KMS-11 (cell line): ENCODE results near the gene SH2D7.
A peak's percentile ranks its signal among the peaks of the same experiment; 100 is the strongest.

Source experiments
- H2AFZ ChIP-seq: fragments of 200-600 bp; sonication (generic); 2 replicates; pipeline ENCODE4 v1.6.1; 2016; ENCODE audit warnings: antibody characterized with exemption, mixed run types, low read depth
- H3K27ac ChIP-seq: fragments of 200-600 bp; sonication (generic); 2 replicates; pipeline ENCODE4 v1.6.1; 2016; ENCODE audit warnings: mild to moderate bottlenecking, mixed run types
- H3K27me3 ChIP-seq: fragments of 200-600 bp; sonication (generic); 2 replicates; pipeline ENCODE4 v1.6.1; 2017; ENCODE audit warnings: mild to moderate bottlenecking, low read depth, mixed run types, moderate library complexity; ENCODE audit not compliant: insufficient read depth
- H3K36me3 ChIP-seq: fragments of 200-600 bp; sonication (generic); 2 replicates; pipeline ENCODE4 v1.6.1; 2017; ENCODE audit warnings: mild to moderate bottlenecking, mixed run types; ENCODE audit not compliant: insufficient read depth
- H3K4me1 ChIP-seq: fragments of 200-600 bp; sonication (generic); 2 replicates; pipeline ENCODE4 v1.6.1; 2016; ENCODE audit warnings: mild to moderate bottlenecking, low read depth, mixed run types; ENCODE audit not compliant: poor library complexity, severe bottlenecking
- H3K4me2 ChIP-seq: fragments of 200-600 bp; sonication (generic); 2 replicates; pipeline ENCODE4 v1.7.0; 2016; ENCODE audit warnings: mild to moderate bottlenecking, mixed run types
- H3K4me3 ChIP-seq: fragments of 200-600 bp; sonication (generic); IDR thresholded peaks from 2 replicates; pipeline ENCODE4 v1.6.1; 2017; ENCODE audit warnings: low read depth, low read length, mixed read lengths; ENCODE audit not compliant: insufficient read depth
- H3K79me2 ChIP-seq: fragments of 200-600 bp; sonication (generic); 2 replicates; pipeline ENCODE4 v1.6.1; 2016; ENCODE audit warnings: low read depth, mixed run types; ENCODE audit not compliant: insufficient read depth
- H3K9ac ChIP-seq: fragments of 200-600 bp; sonication (generic); 2 replicates; pipeline ENCODE4 v1.6.1; 2016; ENCODE audit warnings: mild to moderate bottlenecking, mixed run types
- H4K20me1 ChIP-seq: fragments of 200-600 bp; sonication (generic); 2 replicates; pipeline ENCODE4 v1.6.1; 2016; ENCODE audit warnings: mild to moderate bottlenecking, mixed run types; ENCODE audit not compliant: insufficient read depth
- TF ChIP-seq, protein P1 (sequence below): fragments of 200-600 bp; sonication (generic); conservative IDR thresholded peaks from 2 replicates; pipeline ENCODE4 v1.6.1; 2017; ENCODE audit warnings: low read depth, mild to moderate bottlenecking, antibody characterized with exemption, low read length, moderate library complexity, mixed read lengths

The SH2D7 gene

DNA sequence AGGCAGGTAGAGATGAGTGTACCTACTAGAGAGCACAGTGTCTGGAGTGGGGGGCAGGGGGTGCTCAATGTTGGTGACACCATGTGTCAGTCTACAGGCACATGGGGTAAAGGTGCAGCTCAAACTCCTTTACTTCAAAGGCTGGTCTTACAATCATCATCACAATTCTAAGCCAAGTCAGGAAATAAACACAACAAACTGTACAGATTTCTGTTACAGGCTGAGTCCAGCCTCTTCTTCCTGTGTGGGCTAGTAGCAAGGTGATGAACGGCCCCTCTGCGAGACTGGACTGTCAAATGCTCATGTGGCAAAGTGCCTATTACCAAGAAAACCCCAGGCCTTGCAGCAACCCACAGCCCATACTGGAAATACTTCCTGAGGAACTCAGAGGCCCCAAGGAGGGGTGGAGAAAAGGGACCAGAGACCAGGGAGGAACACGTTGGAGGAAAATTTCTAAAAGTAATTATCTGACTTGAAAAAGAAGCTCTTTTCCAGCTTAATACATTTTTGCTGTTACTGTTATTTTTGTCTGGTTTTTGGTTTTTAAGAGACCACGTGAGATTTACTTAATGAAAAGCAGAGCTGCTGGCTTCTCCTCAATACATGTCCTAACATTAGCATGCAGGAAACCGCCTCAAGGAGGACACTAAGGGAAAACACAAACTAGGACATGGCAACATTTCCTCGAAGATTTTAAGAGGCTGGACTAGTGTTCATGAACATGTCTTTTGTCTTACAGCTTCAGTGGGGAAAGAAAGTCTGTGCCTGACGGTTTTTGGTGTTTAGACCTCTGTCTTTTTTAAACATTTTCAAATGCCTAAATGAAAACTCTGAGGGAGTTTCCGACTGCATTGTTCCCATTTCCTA, 44.4 kb upstream of the SH2D7 start:
- TF ChIP-seq, protein P1, sequence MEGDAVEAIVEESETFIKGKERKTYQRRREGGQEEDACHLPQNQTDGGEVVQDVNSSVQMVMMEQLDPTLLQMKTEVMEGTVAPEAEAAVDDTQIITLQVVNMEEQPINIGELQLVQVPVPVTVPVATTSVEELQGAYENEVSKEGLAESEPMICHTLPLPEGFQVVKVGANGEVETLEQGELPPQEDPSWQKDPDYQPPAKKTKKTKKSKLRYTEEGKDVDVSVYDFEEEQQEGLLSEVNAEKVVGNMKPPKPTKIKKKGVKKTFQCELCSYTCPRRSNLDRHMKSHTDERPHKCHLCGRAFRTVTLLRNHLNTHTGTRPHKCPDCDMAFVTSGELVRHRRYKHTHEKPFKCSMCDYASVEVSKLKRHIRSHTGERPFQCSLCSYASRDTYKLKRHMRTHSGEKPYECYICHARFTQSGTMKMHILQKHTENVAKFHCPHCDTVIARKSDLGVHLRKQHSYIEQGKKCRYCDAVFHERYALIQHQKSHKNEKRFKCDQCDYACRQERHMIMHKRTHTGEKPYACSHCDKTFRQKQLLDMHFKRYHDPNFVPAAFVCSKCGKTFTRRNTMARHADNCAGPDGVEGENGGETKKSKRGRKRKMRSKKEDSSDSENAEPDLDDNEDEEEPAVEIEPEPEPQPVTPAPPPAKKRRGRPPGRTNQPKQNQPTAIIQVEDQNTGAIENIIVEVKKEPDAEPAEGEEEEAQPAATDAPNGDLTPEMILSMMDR, result no peak
- H3K79me2 ChIP-seq, result no peaks in the 10 kb centered on the region
- H3K4me1 ChIP-seq, result peaks cover 92% of the 10 kb centered on the region
- H4K20me1 ChIP-seq, result no peaks in the 10 kb centered on the region
- no peak overlapping the region for H2AFZ ChIP-seq
- H3K9ac ChIP-seq, result no peak overlapping the region
- no peaks in the 10 kb centered on the region for H3K27me3 ChIP-seq
- no peak overlapping the region for H3K4me3 ChIP-seq
- H3K36me3 ChIP-seq, result no peaks in the 10 kb centered on the region
- peak overlapping the region; percentile 98; the same call in 1 of the 2 replicates for H3K4me2 ChIP-seq
- H3K27ac ChIP-seq, result peak overlapping the region; percentile 37; the same call in 1 of the 2 replicates

DNA sequence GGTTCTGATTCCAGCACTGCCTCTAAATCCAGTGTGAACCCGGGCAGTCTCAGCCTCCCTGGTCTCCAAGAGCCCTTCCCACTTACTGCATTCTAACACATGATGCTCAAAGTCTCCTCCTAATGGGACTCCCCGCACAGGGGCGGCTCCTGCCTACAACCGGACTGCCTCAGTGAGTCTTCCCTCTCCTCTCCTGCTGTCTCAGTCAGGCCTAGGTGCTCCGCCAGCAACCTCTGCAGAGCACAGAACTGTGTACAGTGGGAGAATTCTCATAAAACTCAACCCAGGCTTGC, 43.8 kb upstream of the SH2D7 start:
- H3K27me3 ChIP-seq, result no peaks in the 10 kb centered on the region
- no peak overlapping the region for H3K4me3 ChIP-seq
- TF ChIP-seq, protein P1, result no peak
- no peak overlapping the region for H2AFZ ChIP-seq
- no peak overlapping the region for H3K27ac ChIP-seq
- H3K79me2 ChIP-seq, result no peaks in the 10 kb centered on the region
- no peaks in the 10 kb centered on the region for H3K36me3 ChIP-seq
- no peak overlapping the region for H3K4me2 ChIP-seq
- no peaks in the 10 kb centered on the region for H4K20me1 ChIP-seq
- no peak overlapping the region for H3K9ac ChIP-seq
- peaks cover 87% of the 10 kb centered on the region for H3K4me1 ChIP-seq

DNA sequence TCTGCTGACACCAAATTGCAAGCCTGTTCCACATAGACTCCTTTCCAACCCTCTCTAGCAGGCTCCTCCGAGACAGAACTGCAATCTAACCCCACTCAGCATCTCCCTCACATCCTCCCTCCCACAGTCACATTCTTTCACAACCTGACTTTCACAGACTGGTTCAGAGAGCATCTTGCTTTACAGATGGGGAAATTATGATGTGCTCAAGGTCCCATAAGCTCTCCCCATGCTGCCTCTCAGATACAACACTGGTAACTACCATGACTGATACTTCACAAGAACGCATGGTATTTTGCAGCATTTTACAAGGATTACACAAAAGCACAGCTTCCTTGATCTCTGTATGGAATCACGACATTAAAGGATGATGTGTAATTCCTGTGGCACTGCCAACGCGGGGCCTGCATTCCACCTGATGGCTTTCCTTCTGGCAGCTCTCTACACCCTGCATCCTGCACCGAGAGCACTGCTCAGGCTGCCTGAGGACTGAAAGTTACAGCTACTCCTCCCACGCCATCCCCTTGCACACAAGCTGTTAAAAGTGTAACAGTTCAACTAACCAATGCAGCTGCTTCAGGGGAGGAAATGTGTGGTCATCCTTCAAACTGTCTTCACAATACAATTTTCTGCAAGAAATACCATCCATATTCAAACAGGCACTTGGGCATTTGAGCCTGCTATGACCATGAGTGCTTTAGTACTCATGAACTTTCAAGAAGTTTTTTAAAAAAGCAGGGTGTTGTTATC, 42.5 kb upstream of the SH2D7 start:
- TF ChIP-seq, protein P1, result no peak
- no peaks in the 10 kb centered on the region for H3K27me3 ChIP-seq
- H3K4me1 ChIP-seq, result peaks cover 80% of the 10 kb centered on the region
- H3K27ac ChIP-seq, result peak overlapping the region; percentile 24; the same call in 1 of the 2 replicates
- H3K79me2 ChIP-seq, result peaks cover 4% of the 10 kb centered on the region; the same call in 1 of the 2 replicates
- H3K9ac ChIP-seq, result no peak overlapping the region
- no peaks in the 10 kb centered on the region for H4K20me1 ChIP-seq
- no peak overlapping the region for H3K4me3 ChIP-seq
- no peak overlapping the region for H2AFZ ChIP-seq
- no peak overlapping the region for H3K4me2 ChIP-seq
- no peaks in the 10 kb centered on the region for H3K36me3 ChIP-seq

DNA sequence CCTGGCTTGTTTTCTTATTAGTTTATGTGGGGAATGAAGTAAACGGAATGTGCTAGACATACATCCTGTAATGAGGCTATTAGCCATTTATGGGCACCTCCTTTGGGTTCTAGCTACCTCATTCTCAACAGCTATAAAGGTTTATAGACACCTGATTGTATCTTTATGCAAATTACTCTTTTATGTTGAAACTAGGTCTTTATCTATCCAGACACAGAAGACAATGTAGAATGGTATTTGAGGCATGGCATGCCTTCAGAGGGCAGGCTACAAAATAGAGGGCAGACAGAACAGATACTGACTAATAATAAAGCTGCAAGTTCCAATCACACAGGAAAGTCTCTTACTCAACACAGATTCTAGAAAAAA, 41.9 kb upstream of the SH2D7 start:
- no peaks in the 10 kb centered on the region for H3K36me3 ChIP-seq
- peaks cover 9% of the 10 kb centered on the region; the same call in 1 of the 2 replicates for H3K79me2 ChIP-seq
- no peaks in the 10 kb centered on the region for H3K27me3 ChIP-seq
- peak overlapping the region; percentile 24; the same call in 1 of the 2 replicates for H3K27ac ChIP-seq
- no peak overlapping the region for H3K9ac ChIP-seq
- H4K20me1 ChIP-seq, result no peaks in the 10 kb centered on the region
- no peak overlapping the region for H3K4me3 ChIP-seq
- H2AFZ ChIP-seq, result no peak overlapping the region
- H3K4me2 ChIP-seq, result no peak overlapping the region
- TF ChIP-seq, protein P1, result no peak
- peaks cover 80% of the 10 kb centered on the region for H3K4me1 ChIP-seq
